OCI-LY7 (cell line): ENCODE data around the gene WWOX. TPM values are rescaled to one million over a fixed set of nuclear protein-coding genes. Genes with fewer than 3 reads are reported as not detected.

Experiments
- BruUV-seq: library from RNA; stranded (reverse); fragments of 400-500 nt; replicated peaks from 2 replicates; lab custom pipeline; 2021; lab: Mats Ljungman, UMichigan
- CTCF ChIA-PET: fragments of 300-600 bp; sonication (Branson Sonifier 250); formaldehyde crosslinking; loops from one replicate; lab custom pipeline; 2022; ENCODE audit warnings: antibody characterized with exemption; ENCODE audit not compliant: unreplicated experiment; lab: Charles Lee
- POLR2A ChIA-PET: fragments of 300-600 bp; sonication (Branson Sonifier 250); formaldehyde crosslinking; loops from one replicate; lab custom pipeline; 2022; ENCODE audit warnings: antibody characterized with exemption; lab: Charles Lee
- DNase-seq: peaks from one replicate; pipeline ENCODE4 v3.0.0-alpha.2; 2015; ENCODE audit warnings: low spot score
- H2AFZ ChIP-seq: fragments of 200-600 bp; sonication (generic), shearing (Covaris generic); 2 replicates; pipeline ENCODE4 v1.6.1; 2014; ENCODE audit warnings: mild to moderate bottlenecking, antibody characterized with exemption, low read length, moderate library complexity
- H3K27ac ChIP-seq: fragments of 200-600 bp; sonication (generic); 2 replicates; pipeline ENCODE4 v1.5.1; 2014; ENCODE audit warnings: mixed run types, low read depth, mild to moderate bottlenecking, moderate library complexity, low read length, inconsistent platforms; ENCODE audit not compliant: poor library complexity, severe bottlenecking
- H3K36me3 ChIP-seq: fragments of 200-600 bp; sonication (generic); 2 replicates; pipeline ENCODE4 v1.6.1; 2014; ENCODE audit warnings: mild to moderate bottlenecking, antibody characterized with exemption, low read length, moderate library complexity, mixed read lengths; ENCODE audit not compliant: insufficient read depth
- H3K4me1 ChIP-seq: fragments of 200-600 bp; sonication (generic); 2 replicates; pipeline ENCODE4 v1.5.1; 2014; ENCODE audit warnings: mild to moderate bottlenecking, low read length; ENCODE audit not compliant: insufficient read depth, poor library complexity, severe bottlenecking
- H3K4me2 ChIP-seq: fragments of 200-600 bp; sonication (generic); 2 replicates; pipeline ENCODE4 v1.6.1; 2014; ENCODE audit warnings: mild to moderate bottlenecking, low read length
- H3K4me3 ChIP-seq: fragments of 200-600 bp; sonication (generic); 2 replicates; pipeline ENCODE4 v1.5.1; 2014; ENCODE audit warnings: mild to moderate bottlenecking, low read depth, low read length; ENCODE audit not compliant: poor library complexity, severe bottlenecking
- H3K79me2 ChIP-seq: fragments of 200-600 bp; sonication (generic); 2 replicates; pipeline ENCODE4 v1.6.1; 2016; ENCODE audit warnings: low read depth, mild to moderate bottlenecking, low read length, moderate library complexity, mixed read lengths; ENCODE audit not compliant: insufficient read depth
- H3K9me2 ChIP-seq: fragments of 200-600 bp; sonication (generic); 2 replicates; pipeline ENCODE4 v1.6.1; 2016; ENCODE audit warnings: mild to moderate bottlenecking, low read length, mixed read lengths; ENCODE audit not compliant: insufficient read depth
- H3K9me3 ChIP-seq: fragments of 200-600 bp; sonication (generic); 2 replicates; pipeline ENCODE4 v1.6.1; 2014; ENCODE audit warnings: mild to moderate bottlenecking, mixed run types, low read length, mixed read lengths
- H4K20me1 ChIP-seq: fragments of 200-600 bp; sonication (generic); 2 replicates; pipeline ENCODE4 v1.6.1; 2014; ENCODE audit warnings: mild to moderate bottlenecking, antibody characterized with exemption, low read length, moderate library complexity, mixed read lengths; ENCODE audit not compliant: insufficient read depth
- EZH2phosphoT487 ChIP-seq: fragments of 200-600 bp; sonication (generic); IDR thresholded peaks from 2 replicates; pipeline ENCODE4 v1.6.1; 2018; ENCODE audit warnings: low read depth, borderline replicate concordance, mild to moderate bottlenecking, mixed run types, antibody characterized with exemption, low read length, moderate library complexity, mixed read lengths
- intact Hi-C: fragments of 100-400 bp; cut with micrococcal nuclease; formaldehyde crosslinking; loops from one replicate; pipeline ENCODE4 v1.10.0; 2022; ENCODE audit not compliant: unreplicated experiment
- total RNA-seq, 2 experiments: library from RNA; depleted of rRNA in 1 of 2; stranded (reverse); fragments of >200 nt in 1 of 2; shearing (Covaris generic) in 1 of 2; gene quantifications; 2 replicates each; pipeline ENCODE4 v1.2.3, GENCODE V29; 2014 to 2022
- TF ChIP-seq, protein P1 (sequence below): fragments of 200-600 bp; sonication (generic); conservative IDR thresholded peaks from 2 replicates; pipeline ENCODE4 v1.5.1; 2014; ENCODE audit warnings: mild to moderate bottlenecking, antibody characterized with exemption, low read length, moderate library complexity, mixed read lengths

The WWOX gene
- total RNA-seq, 2 experiments from 2014 or later = 40.2 to 47.6 TPM

DNA sequence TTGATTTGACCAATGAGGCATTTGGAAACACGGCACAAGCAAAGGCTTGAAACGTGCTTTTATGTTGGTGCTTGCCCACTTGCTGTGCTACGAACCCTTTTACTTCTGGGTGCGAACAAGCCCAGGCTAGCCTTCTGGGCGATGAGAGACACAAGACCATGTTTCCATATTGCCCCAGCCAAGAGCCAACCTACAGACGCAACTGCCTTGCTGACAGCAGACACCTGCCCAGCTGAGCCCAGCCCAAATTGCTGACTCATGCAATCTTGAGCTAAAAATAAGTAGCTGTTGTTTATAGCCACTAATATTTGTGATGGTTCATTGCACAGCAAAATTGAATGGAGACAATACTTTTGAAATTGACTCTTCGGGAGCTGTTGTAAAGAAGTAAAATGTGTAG is 464.5 kb downstream of the WWOX start:
- BruUV-seq = no TSS peak
- H2AFZ ChIP-seq = no peak overlapping the region
- TF ChIP-seq, protein P1, sequence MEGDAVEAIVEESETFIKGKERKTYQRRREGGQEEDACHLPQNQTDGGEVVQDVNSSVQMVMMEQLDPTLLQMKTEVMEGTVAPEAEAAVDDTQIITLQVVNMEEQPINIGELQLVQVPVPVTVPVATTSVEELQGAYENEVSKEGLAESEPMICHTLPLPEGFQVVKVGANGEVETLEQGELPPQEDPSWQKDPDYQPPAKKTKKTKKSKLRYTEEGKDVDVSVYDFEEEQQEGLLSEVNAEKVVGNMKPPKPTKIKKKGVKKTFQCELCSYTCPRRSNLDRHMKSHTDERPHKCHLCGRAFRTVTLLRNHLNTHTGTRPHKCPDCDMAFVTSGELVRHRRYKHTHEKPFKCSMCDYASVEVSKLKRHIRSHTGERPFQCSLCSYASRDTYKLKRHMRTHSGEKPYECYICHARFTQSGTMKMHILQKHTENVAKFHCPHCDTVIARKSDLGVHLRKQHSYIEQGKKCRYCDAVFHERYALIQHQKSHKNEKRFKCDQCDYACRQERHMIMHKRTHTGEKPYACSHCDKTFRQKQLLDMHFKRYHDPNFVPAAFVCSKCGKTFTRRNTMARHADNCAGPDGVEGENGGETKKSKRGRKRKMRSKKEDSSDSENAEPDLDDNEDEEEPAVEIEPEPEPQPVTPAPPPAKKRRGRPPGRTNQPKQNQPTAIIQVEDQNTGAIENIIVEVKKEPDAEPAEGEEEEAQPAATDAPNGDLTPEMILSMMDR = no peak
- no peak for TF ChIP-seq EZH2phosphoT487
- H3K36me3 ChIP-seq = no peaks in the 10 kb centered on the region
- ChIA-PET POLR2A (no interaction called here), CTCF (no interaction called here)
- no peak overlapping the region for H3K4me3 ChIP-seq
- no peaks in the 10 kb centered on the region for H4K20me1 ChIP-seq
- no peaks in the 10 kb centered on the region for H3K9me3 ChIP-seq
- no peaks in the 10 kb centered on the region for H3K4me1 ChIP-seq
- no peak overlapping the region for H3K4me2 ChIP-seq
- no peaks in the 10 kb centered on the region for H3K9me2 ChIP-seq
- H3K27ac ChIP-seq = no peak overlapping the region
- no peaks in the 10 kb centered on the region for H3K79me2 ChIP-seq
- intact Hi-C loops = no loop called here
- no peak for DNase-seq

DNA sequence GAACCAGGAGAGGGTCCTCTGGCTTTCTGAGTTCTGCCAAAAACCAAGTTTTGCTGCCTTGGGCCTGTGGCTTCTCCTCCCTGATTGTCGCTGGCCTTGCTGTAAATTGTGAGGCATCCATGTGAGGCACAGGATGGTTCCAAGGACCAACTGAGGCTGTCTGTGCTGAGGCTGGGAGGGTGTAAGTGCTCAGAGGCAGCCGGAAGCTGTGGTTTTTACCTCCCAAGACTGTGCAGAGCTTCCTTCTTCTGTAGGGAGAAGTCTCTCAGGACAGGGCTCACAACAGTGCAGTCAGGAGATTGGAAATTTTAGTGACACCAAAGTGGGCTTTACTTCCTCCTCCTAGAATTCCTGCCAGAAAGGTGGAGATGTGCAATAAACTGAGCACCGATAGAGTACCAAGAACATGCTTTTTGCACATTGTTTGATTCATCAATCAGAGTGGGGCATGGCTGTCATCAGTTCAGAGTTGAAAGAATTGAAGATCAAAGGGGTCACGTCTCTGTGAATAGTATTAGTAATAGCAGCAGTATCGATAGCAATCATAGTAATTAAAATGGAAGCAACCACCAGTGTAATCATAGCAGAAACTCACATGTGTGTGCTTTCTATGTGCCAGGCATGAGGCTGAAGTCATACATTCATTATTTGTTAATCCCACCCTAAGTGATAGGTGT is 467.1 kb downstream of the WWOX start:
- intact Hi-C loops = no loop called here
- H3K27ac ChIP-seq = no peak overlapping the region
- DNase-seq = no peak
- H3K4me1 ChIP-seq = no peaks in the 10 kb centered on the region
- TF ChIP-seq EZH2phosphoT487 = no peak
- TF ChIP-seq, protein P1 = no peak
- no TSS peak for BruUV-seq
- no peaks in the 10 kb centered on the region for H4K20me1 ChIP-seq
- ChIA-PET POLR2A (interaction anchor here (0.6 kb wide), 1 partner anchor 48 kb away, joined by 5 read pairs; no protein-coding TSS in a partner anchor), CTCF (no interaction called here)
- no peak overlapping the region for H3K4me3 ChIP-seq
- H3K4me2 ChIP-seq = no peak overlapping the region
- no peaks in the 10 kb centered on the region for H3K79me2 ChIP-seq
- H3K9me2 ChIP-seq = no peaks in the 10 kb centered on the region
- H3K9me3 ChIP-seq = no peaks in the 10 kb centered on the region
- no peaks in the 10 kb centered on the region for H3K36me3 ChIP-seq
- H2AFZ ChIP-seq = no peak overlapping the region

DNA sequence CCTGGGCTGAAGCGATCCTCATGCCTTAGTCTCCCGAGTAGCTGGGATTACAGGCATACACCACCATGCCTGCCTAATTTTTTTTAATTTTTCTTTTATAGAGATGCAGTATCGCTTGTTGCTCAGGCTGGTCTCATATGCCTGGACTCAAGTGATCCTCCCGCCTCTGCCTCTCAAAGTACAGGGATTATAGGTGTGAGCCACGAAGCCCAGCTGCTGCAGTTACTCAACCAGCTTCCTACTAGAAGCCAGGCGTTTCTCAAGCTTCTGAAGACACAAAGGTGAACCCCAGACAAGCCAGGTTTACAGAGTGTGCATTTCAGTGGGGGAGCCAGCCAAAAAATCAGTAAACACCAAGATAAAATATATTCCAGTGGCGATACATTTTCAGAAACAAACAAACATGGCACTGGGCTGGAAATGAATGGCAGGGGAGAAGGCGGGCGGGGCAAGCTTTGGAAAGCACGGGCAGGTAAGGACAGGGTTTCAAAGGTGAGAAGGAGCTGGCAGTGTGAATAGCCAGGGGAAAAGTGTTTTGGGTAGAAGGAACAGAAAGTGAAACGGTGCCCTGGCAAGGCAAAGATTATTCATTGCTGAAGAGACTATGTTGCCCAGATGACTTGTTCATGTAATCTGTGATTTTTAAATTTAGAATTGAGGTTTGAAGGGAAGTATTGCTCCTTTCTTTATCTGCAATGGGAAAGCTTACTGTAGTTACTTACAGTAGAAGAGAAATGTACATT is 471.1 kb downstream of the WWOX start:
- Histone ChIP-seq H3K9me3 (no peaks in the 10 kb centered on the region), H3K4me1 (no peaks in the 10 kb centered on the region), H4K20me1 (no peaks in the 10 kb centered on the region), H2AFZ (no peak overlapping the region), H3K9me2 (no peaks in the 10 kb centered on the region), H3K4me2 (no peak overlapping the region), H3K27ac (no peak overlapping the region), H3K79me2 (no peaks in the 10 kb centered on the region), H3K36me3 (no peaks in the 10 kb centered on the region), H3K4me3 (no peak overlapping the region)
- CTCF ChIA-PET = no interaction called here
- BruUV-seq = no TSS peak
- DNase-seq = no peak
- TF ChIP-seq, protein P1 = no peak
- TF ChIP-seq EZH2phosphoT487 = no peak
- POLR2A ChIA-PET = interaction anchor here (0.6 kb wide), 1 partner anchor 1667 kb away, joined by 3 read pairs; no protein-coding TSS in a partner anchor
- intact Hi-C loops = no loop called here
